GM19239 (cell line): ENCODE data around the gene CCNI.
"Not testable (repeated sequence)": the region's sequence is repeated elsewhere in the genome, so short reads cannot be mapped to it uniquely, and the experiment has no call there.

Source experiments
- DNase-seq: peaks from one replicate; pipeline ENCODE4 v3.0.0; 2011; ENCODE audit warnings: low spot score; ENCODE audit not compliant: insufficient read length
- FAIRE-seq: peaks from 2 replicates; lab custom pipeline; 2011; peaks lifted over from hg19 to GRCh38; lab: Jason Lieb, UNC

CCNI gene

DNA sequence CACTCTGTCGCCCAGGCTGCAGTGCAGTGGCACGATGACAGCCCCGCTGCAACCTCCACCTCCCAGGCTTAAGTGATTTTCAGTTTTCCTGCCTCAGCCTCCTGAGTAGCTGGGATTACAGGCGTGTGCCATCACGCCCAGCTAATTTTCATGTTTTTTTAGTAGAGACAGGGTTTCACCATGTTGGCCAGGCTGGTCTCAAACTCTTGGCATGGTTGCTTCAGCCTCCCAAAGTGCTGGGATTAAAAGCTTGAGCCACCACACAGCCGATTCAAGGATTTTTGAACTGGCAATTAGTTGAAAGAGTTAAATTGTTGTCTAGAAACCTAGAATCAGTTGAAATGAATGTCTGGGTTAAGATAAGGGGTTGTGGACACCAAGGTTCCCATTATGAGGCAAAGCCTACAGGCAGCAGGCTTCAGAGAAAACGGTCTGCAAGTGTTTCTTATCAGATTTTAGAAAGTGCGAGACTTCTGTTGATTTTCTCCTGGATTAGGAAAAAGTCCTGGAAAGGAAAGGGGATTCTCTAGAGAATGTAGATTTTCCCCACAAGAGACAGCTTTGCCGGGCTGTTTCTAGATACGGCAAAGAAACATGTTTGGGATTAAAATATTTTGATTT lies 8.3 kb upstream of the CCNI start:
- FAIRE-seq, result no peak
- DNase-seq, result no peak

DNA sequence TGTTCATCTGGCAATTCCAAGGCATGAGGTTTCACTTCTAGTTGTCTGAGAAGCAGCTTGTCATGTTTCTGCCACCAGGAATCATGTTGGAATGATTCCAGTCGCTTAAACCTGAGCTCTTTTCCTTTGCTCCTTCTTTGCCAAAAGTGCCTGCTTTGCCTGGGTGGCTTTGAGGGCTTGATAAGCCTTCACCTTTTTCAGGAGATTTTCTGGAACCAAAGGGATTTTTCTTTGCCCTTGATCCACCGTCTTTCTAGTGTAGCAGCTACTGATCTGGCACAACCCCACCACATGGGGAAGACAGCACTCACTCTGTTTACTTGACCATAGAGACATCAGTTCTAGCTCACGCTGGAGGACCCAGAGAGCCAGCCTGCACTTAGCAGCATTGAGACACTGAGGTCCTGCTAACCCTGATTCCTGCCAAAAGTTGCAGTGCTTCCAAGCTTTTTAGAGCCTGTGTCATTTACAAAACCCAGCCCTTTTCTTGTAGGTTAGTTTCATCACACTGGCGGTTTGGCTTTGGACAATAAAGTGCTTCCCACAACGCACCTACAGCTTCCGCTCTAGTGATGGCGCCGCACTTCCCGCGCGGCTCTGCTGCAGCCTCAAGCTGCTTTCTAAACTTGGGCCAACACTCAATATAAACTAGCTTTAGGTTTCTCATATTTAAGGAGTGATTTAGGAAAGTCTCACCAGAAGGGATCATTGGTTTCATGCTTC lies 7.3 kb upstream of the CCNI start:
- FAIRE-seq (no peak), DNase-seq (no peak)

DNA sequence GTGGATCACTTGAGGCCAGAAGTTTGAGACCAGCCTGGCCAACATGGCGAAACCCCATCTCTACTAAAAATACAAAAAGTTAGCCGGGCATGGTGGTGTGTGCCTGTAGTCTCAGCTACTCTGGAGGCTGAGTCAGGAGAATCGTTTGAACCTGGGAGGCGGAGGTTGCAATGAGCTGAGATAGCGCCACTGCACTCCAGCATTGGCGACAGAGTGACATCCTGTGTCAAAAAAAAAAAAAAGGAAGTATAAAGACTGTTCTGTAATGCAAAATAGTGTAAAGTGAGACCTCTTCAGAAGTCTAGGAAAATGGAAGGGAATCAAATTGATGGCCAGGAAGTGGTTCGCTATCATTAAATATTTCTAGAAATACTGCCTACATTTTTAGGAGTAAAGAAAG lies 5.0 kb upstream of the CCNI start:
- not testable (repeated sequence) for FAIRE-seq, DNase-seq

DNA sequence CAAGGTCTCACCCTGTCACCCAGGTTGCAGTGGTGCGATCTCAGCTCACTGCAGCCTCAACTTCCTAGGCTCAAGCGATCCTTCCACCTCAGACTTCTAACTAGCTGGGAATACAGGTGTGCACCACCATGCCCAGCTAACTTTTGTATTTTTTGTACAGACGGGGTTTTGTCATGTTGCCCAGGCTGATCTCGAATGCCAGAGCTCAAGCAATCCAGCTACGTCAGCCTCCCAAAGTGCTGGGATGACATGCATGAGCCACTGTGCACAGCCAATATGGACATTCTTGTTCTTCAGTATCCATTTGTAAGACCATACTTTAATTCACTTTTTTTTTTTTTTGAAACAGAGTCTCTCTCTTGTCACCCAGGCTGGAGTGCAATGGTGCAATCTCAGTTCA lies 3.5 kb upstream of the CCNI start:
- no peak for FAIRE-seq

DNA sequence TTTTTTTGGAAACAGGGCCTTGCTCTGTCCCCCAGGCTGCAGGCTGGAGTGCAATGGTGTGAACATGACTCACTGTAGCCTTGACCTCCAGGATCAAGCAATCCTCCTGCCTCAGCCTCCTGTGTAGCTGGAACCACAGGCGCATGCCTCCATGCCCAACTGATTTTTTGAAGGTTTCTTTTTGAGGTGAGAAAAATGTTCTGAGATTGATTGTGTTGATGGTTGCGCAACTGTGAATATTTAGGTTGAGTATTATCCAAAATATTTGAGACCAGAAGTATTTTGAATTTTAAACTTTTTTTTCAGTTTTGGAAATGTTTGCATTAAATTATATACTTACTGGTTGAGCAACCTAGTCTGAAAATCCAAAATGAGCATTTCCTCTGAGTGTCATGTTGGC lies 2.6 kb upstream of the CCNI start:
- no peak for FAIRE-seq
- no peak for DNase-seq

More for the DNA sequence above, 3.5 kb upstream of the CCNI start:
- no peak for DNase-seq

DNA sequence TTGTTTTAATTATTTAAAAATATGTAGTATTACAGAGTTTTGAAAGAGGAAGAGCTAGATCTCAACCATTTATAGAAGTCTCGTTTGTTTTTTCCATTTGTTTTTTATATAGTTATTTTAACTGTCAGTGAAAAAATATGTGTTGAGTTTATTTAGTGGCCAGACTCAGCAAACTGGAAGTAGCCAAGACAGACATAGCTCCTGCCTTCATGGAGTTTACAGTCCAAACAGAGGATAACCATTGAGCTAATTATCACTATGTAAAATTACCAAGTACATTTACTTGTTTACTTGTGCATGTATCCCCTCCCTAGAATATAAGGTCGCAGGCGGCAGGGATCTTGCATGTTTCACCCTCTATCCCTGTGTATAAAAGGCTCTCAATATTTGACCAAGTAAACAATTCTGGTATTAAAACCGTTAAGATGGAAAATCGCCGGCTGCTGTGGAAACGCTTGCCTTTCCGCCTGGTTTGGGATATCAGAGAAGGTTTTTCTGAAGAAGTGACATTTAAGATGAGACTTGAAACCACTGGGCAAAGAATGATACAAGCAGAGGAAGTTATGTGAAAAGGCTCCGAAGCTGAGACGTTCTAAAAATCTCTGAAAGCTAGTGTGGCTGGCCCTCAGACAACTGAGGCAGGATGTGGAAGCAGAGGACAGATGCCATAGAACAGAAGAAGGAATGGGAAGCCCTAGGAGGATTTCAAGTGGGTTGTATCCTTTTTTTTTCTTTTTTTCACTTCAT lies 1.3 kb upstream of the CCNI start:
- FAIRE-seq (peak; percentile 26), DNase-seq (no peak)

DNA sequence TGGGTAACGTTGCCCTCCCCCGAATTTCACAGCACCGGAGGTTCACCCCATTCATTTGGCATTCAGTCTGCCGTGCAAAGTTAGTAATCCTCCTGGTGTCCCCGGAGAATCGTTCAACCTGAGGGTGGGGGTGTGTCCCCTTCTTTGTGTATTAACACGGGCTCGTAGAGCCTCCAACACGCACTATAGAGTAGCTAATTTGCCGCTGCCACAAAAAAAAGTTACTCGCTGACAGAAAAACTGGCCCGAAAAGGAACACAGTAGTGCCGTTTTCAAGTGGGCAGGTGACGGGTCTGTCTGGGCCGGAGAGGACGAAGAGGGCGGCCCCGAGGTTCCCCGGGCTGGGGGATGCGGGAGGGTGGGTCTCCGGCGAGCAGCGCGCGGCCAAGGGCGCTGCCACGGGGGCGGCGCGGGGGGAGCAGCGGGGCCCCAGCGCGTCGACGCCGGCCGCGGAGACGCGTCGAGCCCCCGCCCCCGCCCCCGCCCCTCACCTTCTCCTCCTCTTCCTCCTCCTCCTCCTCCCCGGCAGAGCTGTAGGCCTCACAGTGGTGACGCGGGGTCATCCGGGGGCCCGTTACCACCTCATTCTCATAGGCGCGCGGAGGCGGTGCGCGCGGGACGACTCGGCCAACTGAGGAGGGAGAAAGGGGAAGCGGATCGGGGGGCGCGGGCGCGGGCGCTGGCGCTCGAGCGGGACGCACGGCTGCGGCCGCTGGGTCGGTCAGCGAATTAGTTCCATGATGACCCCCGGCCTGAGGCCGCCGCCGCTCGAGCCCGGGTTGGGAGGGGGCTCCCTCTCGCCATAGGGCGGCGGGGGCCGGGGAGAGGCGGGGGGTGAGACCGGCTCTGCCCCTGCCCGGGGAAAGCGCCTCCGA lies 571 bp downstream of the CCNI start:
- DNase-seq (peak; percentile 62), FAIRE-seq (peak; percentile 18)

DNA sequence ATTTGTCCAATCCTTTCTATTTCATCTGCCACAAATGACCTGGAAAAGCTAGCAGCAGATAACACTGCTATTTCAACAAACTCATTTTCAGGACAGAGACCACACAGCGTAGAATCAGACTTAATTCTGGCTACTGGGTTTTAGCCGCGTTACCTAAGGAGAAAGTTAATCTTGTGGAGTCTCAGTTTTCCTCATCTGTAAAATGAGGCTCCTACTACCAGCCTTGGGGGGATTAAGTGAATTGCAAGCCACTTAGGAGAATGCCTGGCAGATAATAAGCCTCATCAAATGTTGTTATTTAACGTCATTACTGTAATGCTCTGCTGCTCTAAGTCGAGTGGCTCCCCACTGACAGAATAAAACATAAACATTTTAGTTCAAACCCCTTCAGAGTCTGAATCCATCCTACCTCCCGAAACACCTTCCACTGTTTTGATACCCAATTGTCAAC lies 1.4 kb downstream of the CCNI start:
- DNase-seq, result no peak
- FAIRE-seq, result no peak

DNA sequence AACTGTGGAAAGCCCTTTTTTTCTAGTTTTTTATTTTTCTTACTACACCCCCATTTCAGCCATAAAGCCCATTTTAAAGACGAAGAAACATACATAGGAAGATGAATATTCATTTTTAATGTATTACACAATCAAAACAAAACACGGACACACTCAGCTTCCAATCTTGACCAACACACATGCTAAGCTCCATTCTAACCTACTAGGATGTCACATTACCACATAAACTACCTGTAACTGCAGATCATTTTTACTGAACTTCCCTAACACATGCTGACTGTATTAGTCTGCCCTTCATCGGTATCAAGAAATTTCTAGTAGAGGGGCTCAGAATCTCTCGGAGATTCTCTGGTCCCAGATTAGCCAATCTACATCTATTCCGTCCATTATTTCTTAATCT lies 1.8 kb downstream of the CCNI start:
- no peak for DNase-seq
- peak; percentile 65 for FAIRE-seq

DNA sequence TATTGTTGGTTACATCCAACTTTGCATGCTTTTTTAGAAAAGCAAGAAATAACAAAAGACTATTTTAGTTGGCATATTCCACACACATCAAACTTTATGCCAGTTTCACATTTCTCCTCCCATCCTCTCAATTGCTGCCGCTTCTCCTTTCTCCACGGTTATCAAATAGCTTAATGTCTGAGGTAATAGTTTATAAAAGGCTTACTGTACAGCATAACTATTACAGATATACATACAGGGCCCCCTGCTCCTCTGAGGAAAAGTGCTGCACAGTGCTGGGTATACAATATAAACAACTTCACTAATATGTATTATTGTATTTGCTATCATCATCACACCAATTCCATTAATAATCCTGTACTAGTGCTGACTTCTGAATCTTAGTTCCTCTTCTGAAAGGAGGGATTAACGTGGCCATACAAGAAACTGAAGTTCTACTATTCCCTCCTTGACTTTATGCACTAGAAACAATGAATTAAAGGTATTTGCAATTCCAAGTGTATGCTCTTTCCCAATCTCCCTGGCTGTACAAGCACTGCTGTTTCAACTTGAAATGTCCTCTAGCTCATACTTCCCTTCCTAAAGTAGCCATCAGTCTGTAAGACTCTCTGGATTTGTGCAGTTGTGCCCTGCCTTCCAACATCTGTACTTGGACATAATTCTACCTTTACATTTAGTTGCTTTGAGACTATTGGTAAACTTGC lies 2.5 kb downstream of the CCNI start:
- DNase-seq, result no peak
- peak; percentile 39 for FAIRE-seq

DNA sequence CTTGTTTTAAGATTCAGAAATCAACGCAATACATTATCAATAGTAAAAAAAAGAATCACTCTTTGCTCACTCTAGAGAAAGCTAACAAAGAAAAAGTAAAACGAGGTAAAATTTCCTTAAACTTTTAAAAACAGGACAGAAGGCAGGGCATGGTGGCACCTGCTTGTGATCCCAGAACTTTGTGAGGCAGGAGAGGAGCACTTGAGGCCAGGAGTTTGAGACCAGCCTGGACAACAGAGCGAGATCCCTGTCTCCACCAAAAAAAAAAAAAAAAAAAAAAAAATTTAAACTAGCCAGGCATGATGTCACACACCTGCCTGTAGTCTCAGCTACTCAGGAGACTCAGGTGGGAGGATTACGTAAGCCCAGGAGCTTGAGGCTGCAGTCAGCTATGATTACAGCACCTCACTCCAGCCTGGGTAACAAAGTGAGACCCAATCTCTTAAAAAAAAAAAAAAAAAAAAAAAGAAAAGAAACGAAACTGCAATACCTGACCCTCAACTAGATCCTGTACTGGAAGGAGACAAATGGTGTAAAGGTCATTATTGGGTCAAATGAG lies 3.5 kb downstream of the CCNI start:
- FAIRE-seq (no peak), DNase-seq (no peak)

DNA sequence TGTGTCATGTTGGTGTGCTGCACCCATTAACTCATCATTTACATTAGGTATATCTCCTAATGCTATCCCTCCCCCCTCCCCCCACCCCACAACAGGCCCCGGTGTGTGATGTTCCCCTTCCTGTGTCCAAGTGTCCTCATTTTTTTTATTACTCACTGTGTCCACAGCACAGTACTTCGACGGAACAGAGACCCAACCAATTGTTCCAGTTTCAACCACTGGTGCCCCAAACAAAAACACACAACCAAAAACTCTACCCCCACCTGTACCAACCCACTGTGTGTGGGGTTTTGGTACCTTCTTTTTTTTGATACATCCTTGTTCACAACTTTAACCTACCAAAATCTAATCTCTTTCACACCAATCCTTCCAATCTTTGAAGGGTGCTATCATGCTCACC lies 6.3 kb downstream of the CCNI start:
- FAIRE-seq, result peak; percentile 35
- DNase-seq, result not testable (repeated sequence)

DNA sequence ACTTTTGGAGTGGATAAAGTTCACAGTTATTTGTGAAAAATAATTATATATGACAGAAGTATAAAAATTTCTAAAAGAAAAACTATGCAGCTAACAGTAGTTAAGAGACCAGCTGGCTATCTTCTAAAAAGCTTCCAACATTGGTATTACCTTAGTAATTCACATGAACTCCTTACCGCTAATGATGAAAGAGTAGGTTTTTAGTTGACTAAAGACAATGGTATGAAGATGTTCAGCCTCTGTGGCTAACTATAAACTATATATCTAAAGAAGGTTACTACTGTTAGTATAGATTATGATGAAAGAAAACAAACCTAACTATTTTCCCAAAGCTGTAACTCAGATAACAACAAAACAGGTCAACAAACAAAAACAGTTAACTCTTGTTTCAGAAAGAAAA lies 10.4 kb downstream of the CCNI start:
- FAIRE-seq (peak; percentile 74), DNase-seq (no peak)

DNA sequence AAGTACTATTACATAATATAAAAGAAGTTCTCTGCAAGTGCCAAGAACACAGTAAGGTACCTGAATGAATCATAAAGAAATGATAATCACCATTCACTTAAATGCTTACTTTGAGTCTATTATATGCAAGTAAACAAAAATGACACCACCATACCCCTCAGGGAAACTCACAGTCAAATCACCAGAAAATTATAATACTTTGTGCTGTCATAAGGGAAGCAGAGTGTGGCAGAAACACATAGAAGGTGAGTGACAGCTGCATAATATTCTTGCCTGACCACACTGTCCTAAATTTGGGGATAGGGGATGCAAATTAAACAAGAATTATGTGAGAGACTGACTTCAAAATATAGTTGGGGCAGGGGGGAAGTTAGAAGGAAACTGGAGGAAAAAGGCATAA lies 12.9 kb downstream of the CCNI start:
- FAIRE-seq, result no peak
- DNase-seq, result no peak

DNA sequence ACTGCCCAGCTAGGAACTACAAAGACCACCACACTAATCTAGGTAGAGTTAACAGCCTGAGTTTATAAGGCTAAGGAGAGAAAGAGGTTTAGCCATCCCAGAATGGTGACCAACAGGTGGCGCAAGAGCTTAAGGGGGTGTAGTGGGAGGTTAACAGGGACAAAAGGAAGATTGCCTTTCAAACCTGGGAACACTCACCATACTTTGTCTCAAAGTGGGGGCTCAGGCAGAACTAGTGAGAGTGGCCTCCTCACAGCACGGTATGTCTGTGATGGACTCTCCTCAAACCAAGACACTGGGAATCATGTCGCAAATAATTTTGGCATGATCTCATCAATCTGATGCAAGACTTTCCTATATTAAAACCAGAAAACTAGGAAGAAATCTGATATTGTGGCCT lies 23.4 kb downstream of the CCNI start:
- no peak for DNase-seq
- peak; percentile 82 for FAIRE-seq

DNA sequence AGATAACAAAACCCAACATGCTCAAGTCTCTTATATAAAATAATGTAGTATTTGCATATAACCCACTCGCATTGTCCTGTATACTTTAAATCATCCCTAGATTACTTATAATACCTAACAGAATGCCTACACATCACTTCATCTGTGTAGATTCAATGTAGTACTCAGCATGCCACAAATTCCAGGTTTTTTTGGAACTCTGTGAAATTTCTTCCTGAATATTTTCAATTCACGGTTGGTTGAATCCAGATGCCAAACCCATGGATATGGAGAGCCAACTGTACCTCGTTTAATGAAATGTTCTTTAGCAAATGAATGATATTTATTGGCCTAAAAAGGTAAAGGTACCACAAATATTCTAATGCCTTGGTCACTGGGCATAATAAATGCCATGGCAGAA lies 24.8 kb downstream of the CCNI start:
- no peak for FAIRE-seq

DNA sequence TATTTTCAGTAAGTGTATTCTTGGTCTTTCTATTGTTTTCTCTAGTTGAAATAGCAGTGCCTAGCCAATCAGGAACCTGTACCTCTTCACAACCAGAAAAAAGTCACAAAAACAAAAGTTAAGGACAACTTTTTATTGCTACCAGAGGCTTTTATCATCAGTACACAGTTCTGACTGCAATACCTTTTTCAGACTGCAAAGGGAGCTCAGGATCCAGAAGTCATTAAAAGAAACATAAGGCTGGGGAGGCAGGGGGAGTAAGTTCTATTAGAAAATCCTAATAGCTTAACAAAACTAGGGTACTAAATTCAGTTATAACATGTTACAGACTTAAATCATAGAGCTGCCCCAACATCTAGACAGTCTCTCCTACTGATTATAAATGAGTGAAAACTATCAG lies 28.8 kb downstream of the CCNI start:
- DNase-seq (no peak), FAIRE-seq (no peak)

More for the DNA sequence above, 24.8 kb downstream of the CCNI start:
- DNase-seq, result no peak

DNA sequence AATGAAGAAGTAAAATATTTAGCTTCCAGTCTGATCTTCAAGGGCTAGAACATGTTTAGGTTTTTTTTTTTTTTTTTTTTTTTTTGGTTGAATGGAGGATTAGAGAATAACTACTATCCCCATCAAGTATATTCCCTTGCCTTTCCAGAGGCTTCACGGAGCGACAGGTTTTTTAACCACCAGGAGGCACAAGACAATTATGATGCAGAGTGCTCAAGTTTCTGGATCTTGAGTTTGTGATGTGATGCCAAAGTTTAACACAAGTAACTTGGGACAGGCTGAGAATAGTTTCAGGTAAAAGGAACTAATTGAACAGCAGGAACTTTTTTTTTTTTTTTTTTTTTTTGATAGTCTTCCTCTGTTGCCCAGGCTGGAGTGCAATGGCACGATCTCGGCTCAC lies 30.3 kb downstream of the CCNI start:
- no peak for DNase-seq
- FAIRE-seq, result no peak

DNA sequence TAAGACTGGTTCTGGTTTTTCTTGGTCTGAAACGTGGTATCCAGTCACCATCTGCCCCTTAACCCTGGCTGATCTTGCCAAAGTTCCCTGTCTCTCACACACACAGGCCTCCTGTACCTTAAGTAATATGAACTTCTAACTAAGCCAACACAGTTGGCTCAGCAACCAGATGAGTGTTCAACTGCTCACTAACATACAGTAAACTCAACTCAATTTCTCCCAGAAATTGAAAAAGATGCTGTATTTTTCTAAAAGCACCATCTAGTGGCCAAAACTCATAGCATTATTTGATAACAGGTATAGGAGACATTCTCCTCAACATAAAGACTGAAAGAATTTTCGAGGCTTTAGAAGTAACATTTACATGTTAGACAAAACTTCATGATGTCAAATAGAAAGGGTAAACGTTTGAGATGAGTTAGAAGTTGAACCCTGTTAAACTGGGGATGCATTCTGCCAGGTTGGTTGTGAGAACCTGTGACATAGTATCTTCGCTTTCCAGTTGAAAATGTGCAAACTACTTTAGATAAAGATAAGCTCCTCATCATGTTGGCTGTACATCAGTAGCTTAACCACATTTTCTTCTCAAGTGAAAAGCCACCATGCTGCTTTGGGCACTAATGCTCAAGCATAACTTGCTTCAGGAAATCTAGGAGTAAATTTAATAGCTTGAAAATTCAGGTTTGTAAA lies 31.2 kb downstream of the CCNI start:
- DNase-seq (no peak), FAIRE-seq (no peak)
